GM06990 (cell line): ENCODE measurements around the gene MGMT.

Experiments used
- DNase-seq: peaks from one replicate; pipeline ENCODE4 v3.0.0-alpha.2; 2011; ENCODE audit not compliant: insufficient read length; ENCODE audit errors: extremely low read depth
- H3K27me3 ChIP-seq: replicated peaks from 2 replicates; pipeline ENCODE4 v1.6.0; 2011; ENCODE audit warnings: low read length; ENCODE audit not compliant: control insufficient read depth, insufficient read depth
- H3K36me3 ChIP-seq: 2 replicates; pipeline ENCODE4 v1.5.1; 2011; ENCODE audit warnings: low read length; ENCODE audit not compliant: control insufficient read depth, insufficient read depth
- H3K4me3 ChIP-seq: replicated peaks from 2 replicates; pipeline ENCODE4 v1.5.1; 2011; ENCODE audit warnings: low read depth, mild to moderate bottlenecking, control low read depth, low read length
- CTCF ChIP-seq: IDR thresholded peaks from 2 replicates; pipeline ENCODE4 v1.5.1; 2011; ENCODE audit warnings: low read length, control low read depth, mild to moderate bottlenecking, inconsistent platforms; ENCODE audit not compliant: insufficient read depth, poor library complexity, severe bottlenecking

The MGMT gene

GRCh38 chr10:129548600-129548999 is 81.6 kb downstream of the MGMT start:
- no peak for DNase-seq
- Histone ChIP-seq H3K4me3 (no peak overlapping the region), H3K27me3 (no peaks in the 10 kb centered on the region), H3K36me3 (no peaks in the 10 kb centered on the region)
- no peak for TF ChIP-seq CTCF

- no peaks in the 10 kb centered on the region for H3K36me3 ChIP-seq
- DNase-seq: no peak
- no peak overlapping the region for H3K4me3 ChIP-seq
- H3K27me3 ChIP-seq: no peaks in the 10 kb centered on the region
- TF ChIP-seq CTCF: no peak
Measured at GRCh38 chr10:129550076-129550475, 83.0 kb downstream of the MGMT start.

GRCh38 chr10:129550658-129551057 is 83.6 kb downstream of the MGMT start:
- H3K36me3 ChIP-seq: no peaks in the 10 kb centered on the region
- H3K4me3 ChIP-seq: no peak overlapping the region
- no peak for DNase-seq
- TF ChIP-seq CTCF: no peak
- no peaks in the 10 kb centered on the region for H3K27me3 ChIP-seq

GRCh38 chr10:129552119-129552518 is 85.1 kb downstream of the MGMT start:
- H3K27me3 ChIP-seq: no peaks in the 10 kb centered on the region
- no peak for TF ChIP-seq CTCF
- peak; percentile 75 for DNase-seq

GRCh38 chr10:129553928-129554327 is 86.9 kb downstream of the MGMT start:
- no peak for DNase-seq
- Histone ChIP-seq H3K4me3 (no peak overlapping the region), H3K27me3 (no peaks in the 10 kb centered on the region), H3K36me3 (no peaks in the 10 kb centered on the region)
- no peak for TF ChIP-seq CTCF

More at GRCh38 chr10:129552119-129552518, 85.1 kb downstream of the MGMT start:
- no peaks in the 10 kb centered on the region for H3K36me3 ChIP-seq
- no peak overlapping the region for H3K4me3 ChIP-seq

GRCh38 chr10:129556316-129556715 is 89.3 kb downstream of the MGMT start:
- TF ChIP-seq CTCF: no peak

More at GRCh38 chr10:129556316-129556715, 89.3 kb downstream of the MGMT start:
- DNase-seq: no peak
- Histone ChIP-seq H3K4me3 (no peak overlapping the region), H3K27me3 (no peaks in the 10 kb centered on the region), H3K36me3 (no peaks in the 10 kb centered on the region)
